Measurements from ENCODE around the gene C19orf85.
A peak's percentile ranks its signal among the peaks of the same experiment; 100 is the strongest.

Gene C19orf85

GRCh38 chr19:55461259-55461973, 3.1 kb downstream of the C19orf85 start, which contains the start of gene ISOC2:
Gene ISOC2 (minus strand): TSS chr19:55461642. CDS start chr19:55456486, 5,156 bp downstream.
- no peak for TF ChIP-seq CTCF (IDR thresholded peaks at IDR 0.05)
- Histone ChIP-seq H3K4me1 (peaks cover 0 to 20% (median 15%) of the 10 kb centered on the region in 4 donors), H3K27me3 (no peaks in the 10 kb centered on the region), H3K27ac (peak within 1 kb of the TSS; percentile 83 to 91), H3K9me3 (no peaks in the 10 kb centered on the region), H3K4me3 (peak within 1 kb of the TSS; percentile 86 to 97), H3K36me3 (peaks cover 0 to 2% (median 0%) of the 10 kb centered on the region in 3 donors)
- DNase-seq, result peak; percentile 100
- intact Hi-C loops (cut with DNase I; ENCODE audit: low total_unique reads), result no loop called here

- peaks cover 0 to 20% (median 15%) of the 10 kb centered on the region in 4 donors for H3K4me1 ChIP-seq
- H3K27ac ChIP-seq, result peak overlapping the region; percentile 83 to 91
- H3K27me3 ChIP-seq, result no peaks in the 10 kb centered on the region
- no peak for TF ChIP-seq CTCF (IDR thresholded peaks at IDR 0.05)
- peak overlapping the region; percentile 86 to 97 for H3K4me3 ChIP-seq
- no peaks in the 10 kb centered on the region for H3K9me3 ChIP-seq
- H3K36me3 ChIP-seq, result peaks cover 0 to 9% (median 5%) of the 10 kb centered on the region in 3 donors
- peak; percentile 83 to 90 for DNase-seq
- intact Hi-C loops (cut with DNase I; ENCODE audit: low total_unique reads), result no loop called here
These were observed 3.8 kb downstream of the C19orf85 start for GRCh38 chr19:55460670-55461258.

GRCh38 chr19:55459950-55460657, 4.4 kb downstream of the C19orf85 start:
- intact Hi-C loops (cut with DNase I; ENCODE audit: low total_unique reads), result no loop called here
- H3K27ac ChIP-seq, result peak overlapping the region; percentile 83 to 91

GRCh38 chr19:55459551-55459949, 5.0 kb downstream of the C19orf85 start:
- Histone ChIP-seq H3K4me1 (peaks cover 0 to 20% (median 15%) of the 10 kb centered on the region in 4 donors), H3K27ac (peak overlapping the region; percentile 83 to 91), H3K4me3 (no peak overlapping the region), H3K9me3 (no peaks in the 10 kb centered on the region), H3K36me3 (peaks cover 0 to 21% (median 16%) of the 10 kb centered on the region in 3 donors), H3K27me3 (no peaks in the 10 kb centered on the region)
- TF ChIP-seq CTCF (IDR thresholded peaks at IDR 0.05), result no peak
- no peak for DNase-seq
- intact Hi-C loops (cut with DNase I; ENCODE audit: low total_unique reads), result no loop called here

More at GRCh38 chr19:55459950-55460657, 4.4 kb downstream of the C19orf85 start:
- no peak for TF ChIP-seq CTCF (IDR thresholded peaks at IDR 0.05)
- H3K9me3 ChIP-seq, result no peaks in the 10 kb centered on the region
- peak overlapping the region; percentile 86 to 97 for H3K4me3 ChIP-seq
- peaks cover 0 to 20% (median 15%) of the 10 kb centered on the region in 4 donors for H3K4me1 ChIP-seq
- DNase-seq, result no peak
- H3K27me3 ChIP-seq, result no peaks in the 10 kb centered on the region
- H3K36me3 ChIP-seq, result peaks cover 0 to 15% (median 11%) of the 10 kb centered on the region in 3 donors

GRCh38 chr19:55457683-55458457, 6.7 kb downstream of the C19orf85 start:
- no peak overlapping the region for H3K27ac ChIP-seq
- H3K4me3 ChIP-seq, result no peak overlapping the region
- H3K27me3 ChIP-seq, result peaks cover 0 to 5% of the 10 kb centered on the region in 2 donors
- peaks cover 0 to 23% (median 16%) of the 10 kb centered on the region in 4 donors for H3K4me1 ChIP-seq
- H3K36me3 ChIP-seq, result peaks cover 0 to 25% (median 16%) of the 10 kb centered on the region in 3 donors
- TF ChIP-seq CTCF (IDR thresholded peaks at IDR 0.05), result no peak
- no peak for DNase-seq
- intact Hi-C loops (cut with DNase I; ENCODE audit: low total_unique reads), result no loop called here
- H3K9me3 ChIP-seq, result no peaks in the 10 kb centered on the region

All from tibial artery (tissue), 4 donors.